ENCODE results near the gene RTL10. TPM values are rescaled to one million over a fixed set of nuclear protein-coding genes. Genes with fewer than 3 reads are reported as not detected.
A peak's percentile ranks its signal among the peaks of the same experiment; 100 is the strongest.

RTL10 gene
- total RNA-seq, 6 experiments from 2014 or later: 6.4 to 9.1 (median 6.6) TPM

- intact Hi-C loops (cut with DNase I): loop anchor here in 1 of 2 donors (10.0 kb wide), 1 partner anchor 106 kb away; no protein-coding TSS in a partner anchor
- WGBS (ENCODE audit: insufficient coverage, low coverage, low lambda C conversion rate, missing lambda C conversion rate): no CpG with 5 or more reads among the region's 20 CpGs
- H3K27me3 ChIP-seq: no peaks in the 10 kb centered on the region
- peaks cover 0 to 19% (median 2%) of the 10 kb centered on the region in 4 donors for H3K36me3 ChIP-seq
- peaks cover 0 to 6% (median 0%) of the 10 kb centered on the region in 4 donors for H3K4me1 ChIP-seq
- no peak overlapping the region for H3K27ac ChIP-seq
- no peak overlapping the region for H3K4me3 ChIP-seq
- peak in 2 of 3 donors; percentile 16 to 46 for DNase-seq
- no peaks in the 10 kb centered on the region for H3K9me3 ChIP-seq
- no peak for ATAC-seq
- TF ChIP-seq POLR2A (IDR thresholded peaks at IDR 0.05) (no peak), CTCF (IDR thresholded peaks at IDR 0.05) (no peak)
Observed at GRCh38 chr22:19890502-19891316, 36.0 kb upstream of the RTL10 start.

- H3K4me3 ChIP-seq: no peak overlapping the region
- H3K27me3 ChIP-seq: no peaks in the 10 kb centered on the region
- peaks cover 0 to 6% (median 0%) of the 10 kb centered on the region in 4 donors for H3K4me1 ChIP-seq
- TF ChIP-seq CTCF (IDR thresholded peaks at IDR 0.05): no peak
- no peaks in the 10 kb centered on the region for H3K9me3 ChIP-seq
- intact Hi-C loops (cut with DNase I): loop anchor here in 1 of 2 donors (10.0 kb wide), 1 partner anchor 105 kb away; no protein-coding TSS in a partner anchor
- no peak overlapping the region for H3K27ac ChIP-seq
- WGBS (ENCODE audit: insufficient coverage, low coverage, low lambda C conversion rate, missing lambda C conversion rate): no CpG with 5 or more reads among the region's 9 CpGs
- DNase-seq (peak in 2 of 3 donors; percentile 17 to 39), ATAC-seq (no peak)
- peaks cover 0 to 14% (median 2%) of the 10 kb centered on the region in 4 donors for H3K36me3 ChIP-seq
Observed at GRCh38 chr22:19889951-19890350, 35.3 kb upstream of the RTL10 start.

GRCh38 chr22:19888131-19888746 lies 33.6 kb upstream of the RTL10 start:
- Histone ChIP-seq H3K27me3 (no peaks in the 10 kb centered on the region), H3K27ac (no peak overlapping the region), H3K4me1 (peaks cover 0 to 6% (median 0%) of the 10 kb centered on the region in 4 donors), H3K9me3 (no peaks in the 10 kb centered on the region), H3K4me3 (no peak overlapping the region), H3K36me3 (no peaks in the 10 kb centered on the region)
- TF ChIP-seq CTCF (IDR thresholded peaks at IDR 0.05) (no peak), POLR2A (IDR thresholded peaks at IDR 0.05) (no peak)
- intact Hi-C loops (cut with DNase I): no loop called here
- ATAC-seq: no peak
- peak in 2 of 3 donors; percentile 24 to 50 for DNase-seq
- no CpG with 5 or more reads among the region's 17 CpGs for WGBS (ENCODE audit: insufficient coverage, low coverage, low lambda C conversion rate, missing lambda C conversion rate)

GRCh38 chr22:19887256-19887985 lies 32.7 kb upstream of the RTL10 start:
- H3K27ac ChIP-seq: no peak overlapping the region
- 87% methylated on average over 3 of the region's 16 CpGs for WGBS (ENCODE audit: insufficient coverage, low coverage, low lambda C conversion rate, missing lambda C conversion rate)
- intact Hi-C loops (cut with DNase I): no loop called here
- ATAC-seq (no peak), DNase-seq (peak in 2 of 3 donors; percentile 23 to 53)
- peaks cover 0 to 6% (median 0%) of the 10 kb centered on the region in 4 donors for H3K4me1 ChIP-seq
- H3K27me3 ChIP-seq: no peaks in the 10 kb centered on the region
- no peak overlapping the region for H3K4me3 ChIP-seq
- TF ChIP-seq POLR2A (IDR thresholded peaks at IDR 0.05): no peak
- TF ChIP-seq CTCF (IDR thresholded peaks at IDR 0.05): no peak
- H3K9me3 ChIP-seq: no peaks in the 10 kb centered on the region
- H3K36me3 ChIP-seq: no peaks in the 10 kb centered on the region
